Mesendoderm (in vitro differentiated cells): ENCODE data around the gene PHLDA2.
"Not testable (repeated sequence)": the region's sequence is repeated elsewhere in the genome, so short reads cannot be mapped to it uniquely, and the experiment has no call there.

Experiments used
- DNase-seq: peaks from one replicate; pipeline ENCODE4 v3.0.0; 2013
- H2AK5ac ChIP-seq: 2 replicates; pipeline ENCODE4 v1.6.1; 2013; ENCODE audit warnings: low read length, inconsistent platforms
- H2BK120ac ChIP-seq: 2 replicates; pipeline ENCODE4 v1.6.1; 2013; ENCODE audit warnings: low read depth, mild to moderate bottlenecking, low read length, moderate library complexity, mixed read lengths
- H2BK15ac ChIP-seq: replicated peaks from 2 replicates; pipeline ENCODE4 v1.6.1; 2013; ENCODE audit warnings: low read depth, mild to moderate bottlenecking, moderate library complexity
- H2BK5ac ChIP-seq: 2 replicates; pipeline ENCODE4 v1.6.1; 2013; ENCODE audit warnings: low read length, inconsistent platforms
- H3K18ac ChIP-seq: 2 replicates; pipeline ENCODE4 v1.6.1; 2013; ENCODE audit warnings: mild to moderate bottlenecking, low read length, mixed read lengths
- H3K23ac ChIP-seq: one replicate; pipeline ENCODE4 v1.6.1; 2013; ENCODE audit warnings: low read length
- H3K27ac ChIP-seq: 2 replicates; pipeline ENCODE4 v1.5.1; 2013; ENCODE audit warnings: low read depth, mild to moderate bottlenecking, inconsistent platforms, low read length, moderate library complexity
- H3K27me3 ChIP-seq: 2 replicates; pipeline ENCODE4 v1.6.1; 2013; ENCODE audit warnings: low read length, control low read depth, mild to moderate bottlenecking, inconsistent platforms; ENCODE audit not compliant: insufficient read depth, poor library complexity
- H3K36me3 ChIP-seq: 2 replicates; pipeline ENCODE4 v1.6.1; 2013; ENCODE audit warnings: low read length, inconsistent platforms; ENCODE audit not compliant: control insufficient read depth, insufficient read depth
- H3K4ac ChIP-seq: one replicate; pipeline ENCODE4 v1.6.1; 2013; ENCODE audit warnings: low read depth, mild to moderate bottlenecking, low read length, moderate library complexity
- H3K4me1 ChIP-seq: 2 replicates; pipeline ENCODE4 v1.6.1; 2013; ENCODE audit warnings: low read depth, low read length, inconsistent platforms; ENCODE audit not compliant: control insufficient read depth
- H3K4me2 ChIP-seq: 2 replicates; pipeline ENCODE4 v1.6.1; 2013; ENCODE audit warnings: low read length
- H3K4me3 ChIP-seq: 2 replicates; pipeline ENCODE4 v1.5.1; 2013; ENCODE audit warnings: mild to moderate bottlenecking, low read length
- H3K56ac ChIP-seq: one replicate; pipeline ENCODE4 v1.6.1; 2013; ENCODE audit warnings: low read length
- H3K79me1 ChIP-seq: 2 replicates; pipeline ENCODE4 v1.6.1; 2013; ENCODE audit warnings: low read length, inconsistent platforms
- H3K79me2 ChIP-seq: 2 replicates; pipeline ENCODE4 v1.6.1; 2013; ENCODE audit warnings: mild to moderate bottlenecking, low read length; ENCODE audit not compliant: control insufficient read depth, insufficient read depth
- H3K9ac ChIP-seq: 2 replicates; pipeline ENCODE4 v1.6.1; 2013; ENCODE audit warnings: low read length, inconsistent platforms
- H4K5ac ChIP-seq: one replicate; pipeline ENCODE4 v1.6.1; 2013; ENCODE audit warnings: low read length
- H4K8ac ChIP-seq: one replicate; pipeline ENCODE4 v1.6.1; 2013; ENCODE audit warnings: low read depth, mild to moderate bottlenecking, control low read depth, low read length, moderate library complexity
- WGBS: extraction: QIAGEN DNeasy Blood & Tissue Kit; methylation state at CpG from one replicate; pipeline ENCODE4 v1.1.7; 2013; ENCODE audit warnings: low lambda C conversion rate, missing lambda C conversion rate; ENCODE audit not compliant: insufficient coverage; ENCODE audit errors: extremely low coverage; 5-methylcytosine and 5-hydroxymethylcytosine counted together

PHLDA2 gene

GRCh38 chr11:2908130-2908529 is 21.1 kb downstream of the PHLDA2 start:
- no peak overlapping the region for H3K18ac ChIP-seq
- H4K8ac ChIP-seq, result no peak overlapping the region
- no peak overlapping the region for H3K4ac ChIP-seq
- H3K27ac ChIP-seq, result no peak overlapping the region
- no peak overlapping the region for H3K23ac ChIP-seq
- no peaks in the 10 kb centered on the region for H3K79me1 ChIP-seq
- no peaks in the 10 kb centered on the region for H3K36me3 ChIP-seq
- no CpG with 5 or more reads among the region's 14 CpGs for WGBS
- no peak overlapping the region for H2BK5ac ChIP-seq
- no peaks in the 10 kb centered on the region for H3K27me3 ChIP-seq
- H3K56ac ChIP-seq, result no peak overlapping the region
- H4K5ac ChIP-seq, result no peak overlapping the region
- no peak overlapping the region for H2BK120ac ChIP-seq
- H3K79me2 ChIP-seq, result no peaks in the 10 kb centered on the region
- H2BK15ac ChIP-seq, result no peak overlapping the region
- no peak overlapping the region for H3K9ac ChIP-seq
- H2AK5ac ChIP-seq, result no peak overlapping the region
- no peak overlapping the region for H3K4me2 ChIP-seq
- no peak overlapping the region for H3K4me3 ChIP-seq
- H3K4me1 ChIP-seq, result no peaks in the 10 kb centered on the region
- no peak for DNase-seq

DNA sequence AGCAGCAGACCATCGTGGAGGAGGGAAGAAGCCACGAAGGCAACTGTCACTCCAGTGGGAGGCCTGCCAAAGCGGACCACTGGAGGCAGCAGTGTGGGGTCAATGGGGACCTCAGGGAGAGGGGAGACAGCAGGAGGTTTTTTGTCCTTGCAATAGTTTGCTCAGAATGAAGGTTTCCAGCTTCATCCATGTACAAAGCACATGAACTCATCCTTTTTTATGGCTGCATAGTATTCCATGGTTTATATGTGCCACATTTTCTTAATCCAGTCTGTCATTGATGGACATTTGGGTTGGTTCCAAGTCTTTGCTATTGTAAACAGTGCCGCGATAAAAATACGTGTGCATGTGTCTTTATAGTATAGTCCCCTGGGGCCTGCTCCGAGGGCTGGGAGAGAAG is 23.9 kb downstream of the PHLDA2 start:
- no CpG with 5 or more reads among the region's 7 CpGs for WGBS
- not testable (repeated sequence) for H2BK5ac ChIP-seq

DNA sequence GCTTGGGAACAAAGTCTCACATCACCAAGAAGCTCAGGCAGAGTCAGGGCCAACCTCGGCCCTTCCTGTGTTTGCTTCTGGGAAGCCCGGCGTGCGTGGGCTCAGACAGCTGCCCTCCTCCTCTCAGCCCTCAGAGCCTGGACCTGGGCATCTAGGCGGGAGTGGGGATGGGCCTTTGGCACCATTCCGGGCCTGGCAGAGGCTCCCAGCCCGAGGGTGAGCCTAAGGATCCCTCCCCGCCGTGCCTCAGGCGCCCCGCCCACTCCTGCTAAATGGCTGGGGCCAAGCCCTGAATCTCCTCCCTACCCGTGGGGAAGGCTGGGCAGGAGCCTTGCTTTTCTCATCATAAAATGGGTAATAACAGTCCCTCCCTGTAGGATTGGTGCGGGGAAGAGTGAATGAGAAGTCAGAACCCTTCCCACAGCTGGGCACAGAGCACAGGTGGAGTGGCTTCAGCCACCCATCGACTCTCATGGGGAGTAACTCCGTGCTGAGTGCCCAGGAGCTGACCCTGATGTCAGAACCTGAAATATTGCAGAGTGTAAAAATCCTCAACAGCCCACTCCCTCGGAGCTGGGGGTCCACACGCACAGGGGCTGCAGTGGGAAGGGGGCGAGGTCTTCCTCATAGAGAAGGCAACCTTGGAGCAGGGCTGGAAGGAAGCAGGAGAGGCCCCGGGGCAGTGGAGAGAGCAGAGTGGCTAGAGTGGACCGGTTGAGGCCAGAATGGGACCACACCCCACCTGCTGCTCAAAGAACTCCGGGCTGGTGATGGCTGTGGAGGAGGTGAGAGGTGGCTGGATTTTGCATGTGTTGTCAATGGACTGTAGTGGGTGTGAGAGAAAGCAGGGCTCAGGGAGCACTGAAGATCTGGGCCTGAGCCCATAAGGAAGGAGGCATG is 24.8 kb downstream of the PHLDA2 start:
- Histone ChIP-seq H2AK5ac (no peak overlapping the region), H4K5ac (no peak overlapping the region), H3K79me2 (no peaks in the 10 kb centered on the region), H3K18ac (no peak overlapping the region), H3K27ac (no peak overlapping the region), H3K36me3 (no peaks in the 10 kb centered on the region), H3K79me1 (no peaks in the 10 kb centered on the region), H3K9ac (no peak overlapping the region), H3K4me2 (no peak overlapping the region), H3K4ac (no peak overlapping the region), H3K4me3 (no peak overlapping the region), H3K56ac (no peak overlapping the region), H2BK5ac (no peak overlapping the region), H3K4me1 (no peaks in the 10 kb centered on the region), H4K8ac (no peak overlapping the region), H3K27me3 (no peaks in the 10 kb centered on the region), H2BK15ac (no peak overlapping the region), H2BK120ac (no peak overlapping the region), H3K23ac (no peak overlapping the region)
- no CpG with 5 or more reads among the region's 21 CpGs for WGBS
- no peak for DNase-seq

More for the DNA sequence above, 23.9 kb downstream of the PHLDA2 start:
- H2BK120ac ChIP-seq, H3K79me1 ChIP-seq, H4K8ac ChIP-seq, H3K36me3 ChIP-seq, H3K79me2 ChIP-seq, H3K4me3 ChIP-seq, H3K4me1 ChIP-seq, H2AK5ac ChIP-seq, H3K56ac ChIP-seq, H4K5ac ChIP-seq, H3K23ac ChIP-seq, H3K27ac ChIP-seq, DNase-seq, H3K18ac ChIP-seq, H2BK15ac ChIP-seq, H3K9ac ChIP-seq, H3K4ac ChIP-seq, H3K27me3 ChIP-seq, H3K4me2 ChIP-seq: not testable (repeated sequence)

DNA sequence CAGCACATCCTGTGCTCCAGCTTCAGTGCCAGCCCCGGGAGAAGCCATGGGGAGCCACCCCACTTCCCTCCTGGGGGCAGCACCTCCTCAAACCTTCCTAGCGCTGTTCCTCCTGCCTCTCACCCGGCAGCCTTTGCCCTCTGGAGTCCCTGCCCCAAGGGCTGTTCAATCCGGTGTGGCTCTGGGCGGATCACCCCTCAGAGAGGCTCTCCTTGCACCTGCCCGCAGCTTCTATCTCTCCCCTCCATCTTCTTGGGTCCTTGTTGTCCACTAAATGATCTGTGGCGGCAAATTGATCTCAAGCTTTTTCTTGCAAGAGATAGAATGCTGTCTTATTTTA is 25.6 kb downstream of the PHLDA2 start:
- Histone ChIP-seq H3K18ac (no peak overlapping the region), H2BK5ac (no peak overlapping the region), H3K27me3 (no peaks in the 10 kb centered on the region), H3K36me3 (no peaks in the 10 kb centered on the region), H3K4me2 (no peak overlapping the region), H4K5ac (no peak overlapping the region), H3K9ac (no peak overlapping the region), H3K4ac (no peak overlapping the region), H3K27ac (no peak overlapping the region), H3K4me3 (no peak overlapping the region), H3K56ac (no peak overlapping the region), H4K8ac (no peak overlapping the region), H3K79me2 (no peaks in the 10 kb centered on the region), H2BK15ac (no peak overlapping the region), H3K23ac (no peak overlapping the region), H3K4me1 (no peaks in the 10 kb centered on the region), H2BK120ac (no peak overlapping the region), H3K79me1 (no peaks in the 10 kb centered on the region), H2AK5ac (no peak overlapping the region)
- no peak for DNase-seq
- no CpG with 5 or more reads among the region's 7 CpGs for WGBS

DNA sequence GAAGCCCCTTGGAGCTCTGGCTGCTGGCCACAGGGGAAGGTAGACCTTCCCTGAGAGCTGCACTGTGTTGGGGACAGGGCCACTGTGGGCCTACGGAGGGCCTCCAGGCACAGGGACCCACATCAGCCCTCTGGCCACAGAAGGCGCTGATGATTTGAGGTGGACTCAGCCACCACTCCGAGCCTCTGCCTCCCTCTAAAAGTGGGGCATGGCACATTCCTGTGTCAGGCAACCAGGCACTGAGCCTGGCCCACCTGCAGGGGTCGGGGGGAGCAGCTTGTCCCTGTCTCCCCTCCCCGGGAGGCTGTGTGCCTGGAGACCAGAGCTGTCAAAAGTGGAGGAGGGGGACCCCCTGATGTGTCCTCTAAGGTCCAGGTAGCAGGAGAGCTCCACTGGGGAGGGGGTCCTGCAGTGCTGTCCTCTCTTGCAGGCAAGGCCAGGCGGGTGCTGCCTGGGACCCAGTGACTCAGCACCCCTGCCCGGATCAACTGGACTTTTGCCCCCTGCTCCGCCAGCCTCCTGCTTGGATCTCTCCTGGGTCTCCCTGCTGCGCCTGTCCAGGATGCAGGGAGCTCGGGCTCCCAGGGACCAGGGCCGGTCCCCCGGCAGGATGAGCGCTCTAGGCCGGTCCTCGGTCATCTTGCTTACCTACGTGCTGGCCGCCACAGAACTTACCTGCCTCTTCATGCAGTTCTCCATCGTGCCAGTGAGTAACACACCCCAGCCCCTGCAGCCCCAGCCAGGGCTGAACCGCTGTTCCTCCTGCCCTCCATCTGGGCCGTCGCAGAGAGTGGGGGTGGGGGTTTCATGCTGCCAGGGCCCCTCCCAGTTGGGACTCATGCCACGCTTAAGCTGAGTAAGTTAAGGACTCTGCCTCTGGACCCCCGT is 26.2 kb downstream of the PHLDA2 start:
- H3K23ac ChIP-seq, result no peak overlapping the region
- no peak overlapping the region for H3K4me3 ChIP-seq
- H3K9ac ChIP-seq, result peak overlapping the region; percentile 79
- H2BK5ac ChIP-seq, result no peak overlapping the region
- no peak overlapping the region for H4K5ac ChIP-seq
- no peak overlapping the region for H2BK120ac ChIP-seq
- no CpG with 5 or more reads among the region's 23 CpGs for WGBS
- H2AK5ac ChIP-seq, result no peak overlapping the region
- no peaks in the 10 kb centered on the region for H3K27me3 ChIP-seq
- peak overlapping the region; percentile 92 for H3K56ac ChIP-seq
- no peak overlapping the region for H3K18ac ChIP-seq
- no peak overlapping the region for H2BK15ac ChIP-seq
- no peak overlapping the region for H3K27ac ChIP-seq
- DNase-seq, result peak; percentile 44
- H4K8ac ChIP-seq, result no peak overlapping the region
- peak overlapping the region; percentile 79 for H3K4me2 ChIP-seq
- H3K4me1 ChIP-seq, result no peaks in the 10 kb centered on the region
- no peaks in the 10 kb centered on the region for H3K79me2 ChIP-seq
- H3K4ac ChIP-seq, result no peak overlapping the region
- no peaks in the 10 kb centered on the region for H3K36me3 ChIP-seq
- no peaks in the 10 kb centered on the region for H3K79me1 ChIP-seq
